Right ventricle myocardium inferior (tissue), 1 donor: Measurements from ENCODE around the gene PCGF5. TPM values are rescaled to one million over a fixed set of nuclear protein-coding genes. Genes with fewer than 3 reads are reported as not detected.
"Not testable (repeated sequence)": the region's sequence is repeated elsewhere in the genome, so short reads cannot be mapped to it uniquely, and the experiment has no call there.

Experiments
- ATAC-seq: fragments of 200-7000 bp; cut with Tn5 transposase; one replicate; pipeline ENCODE4 v1.9.1; 2020; ENCODE audit warnings: mild to moderate bottlenecking, moderate library complexity
- DNase-seq: peaks from one replicate; pipeline ENCODE4 v3.0.0; 2021; ENCODE audit errors: missing footprints
- intact Hi-C: fragments of 100-400 bp; cut with DNase I; formaldehyde crosslinking; loops from one replicate; pipeline ENCODE4 v1.11.0; 2022
- total RNA-seq: library from RNA; stranded (reverse); fragmentation: NEBNext Ultra II Directional; extraction: Animal tissue kit (Norgen Biotek cat#: 25700); gene quantifications from one replicate; pipeline ENCODE4 v1.2.1, GENCODE V29; 2021
- donor health status: DM: no; HTN: yes; CAD: no; lungs with severe emphysema.

The PCGF5 gene
- total RNA-seq, 1 donor from 2014 or later, result 63.2 TPM

- intact Hi-C loops, result no loop called here
- DNase-seq (no peak), ATAC-seq (no peak)
Observed at GRCh38 chr10:91307489-91307888, 87.0 kb downstream of the PCGF5 start.

GRCh38 chr10:91309711-91310110 is 89.2 kb downstream of the PCGF5 start:
- DNase-seq (no peak), ATAC-seq (no peak)
- intact Hi-C loops, result no loop called here

- DNase-seq, result no peak
Observed at GRCh38 chr10:91311601-91312381, 91.3 kb downstream of the PCGF5 start.

GRCh38 chr10:91312382-91312733 is 91.9 kb downstream of the PCGF5 start:
- intact Hi-C loops, result no loop called here
- ATAC-seq (no peak), DNase-seq (no peak)

More at GRCh38 chr10:91311601-91312381, 91.3 kb downstream of the PCGF5 start:
- intact Hi-C loops, result no loop called here
- ATAC-seq, result no peak

- ATAC-seq (no peak), DNase-seq (no peak)
- intact Hi-C loops, result no loop called here
Observed at GRCh38 chr10:91313796-91314485, 93.5 kb downstream of the PCGF5 start.

GRCh38 chr10:91316486-91316885 is 96.0 kb downstream of the PCGF5 start:
- DNase-seq (no peak), ATAC-seq (no peak)
- intact Hi-C loops, result no loop called here

- DNase-seq (no peak), ATAC-seq (no peak)
- intact Hi-C loops, result no loop called here
Observed at GRCh38 chr10:91317541-91317940, 97.1 kb downstream of the PCGF5 start.

- intact Hi-C loops, result no loop called here
- no peak for ATAC-seq
- no peak for DNase-seq
Observed at GRCh38 chr10:91319336-91319735, 98.9 kb downstream of the PCGF5 start.

- DNase-seq, intact Hi-C loops, ATAC-seq: not testable (repeated sequence)
Observed at GRCh38 chr10:91323293-91323905, 102.9 kb downstream of the PCGF5 start.

- ATAC-seq (no peak), DNase-seq (no peak)
- intact Hi-C loops, result no loop called here
Observed at GRCh38 chr10:91328320-91328984, 108.0 kb downstream of the PCGF5 start.

Other genes with a start within 250 kb of the PCGF5 start
- gene HECTD2, start 189.7 kb downstream of the PCGF5 start, total RNA-seq, result 2.5 TPM